HUDEP-2 (cell line): ENCODE results near the gene GPR137.
A peak's percentile ranks its signal among the peaks of the same experiment; 100 is the strongest.

Experiments
- DNase-seq, 76 experiments: peaks; one replicate each; lab custom pipeline; 2025; ENCODE audit not compliant: unreplicated experiment in 76 of 76; lab: John Stamatoyannopoulos, UW

Gene GPR137

GRCh38 chr11:64283092-64283491 is 2.6 kb upstream of the GPR137 start:
- DNase-seq: no peak

GRCh38 chr11:64284048-64284961 is 1.3 kb upstream of the GPR137 start, which contains the start of gene BAD:
BAD (minus strand) TSS chr11:64284665; CDS start chr11:64284368, 297 bp downstream.
- peak in 73 of 76 experiments; percentile 33 to 95 (median 88) for DNase-seq

- peak in 57 of 76 experiments; percentile 5 to 73 (median 43) for DNase-seq
Measured at GRCh38 chr11:64285885-64286800, 495 bp downstream of the GPR137 start.

- no peak for DNase-seq
Measured at GRCh38 chr11:64286801-64287159, 1.1 kb downstream of the GPR137 start.

- no peak for DNase-seq
Measured at GRCh38 chr11:64287676-64288352, 2.2 kb downstream of the GPR137 start.

- DNase-seq: no peak
Measured at GRCh38 chr11:64288353-64288750, 2.7 kb downstream of the GPR137 start.

GRCh38 chr11:64289002-64289564 is 3.4 kb downstream of the GPR137 start:
- no peak for DNase-seq

- DNase-seq: no peak
Measured at GRCh38 chr11:64290352-64291261, 5.0 kb downstream of the GPR137 start.

- DNase-seq: no peak
Measured at GRCh38 chr11:64291262-64291751, 5.7 kb downstream of the GPR137 start, which contains the start of gene KCNK4. KCNK4 (plus strand) TSS chr11:64291302; CDS start chr11:64293019, 1,717 bp downstream.

GRCh38 chr11:64291752-64292459 is 6.3 kb downstream of the GPR137 start:
- DNase-seq: no peak

- DNase-seq: no peak
Measured at GRCh38 chr11:64292460-64293254, 7.0 kb downstream of the GPR137 start.

- no peak for DNase-seq
Measured at GRCh38 chr11:64294774-64295173, 9.1 kb downstream of the GPR137 start.

GRCh38 chr11:64295760-64296159 is 10.1 kb downstream of the GPR137 start:
- no peak for DNase-seq

GRCh38 chr11:64296236-64296635 is 10.6 kb downstream of the GPR137 start:
- DNase-seq: no peak

GRCh38 chr11:64296830-64297698 is 11.4 kb downstream of the GPR137 start:
- no peak for DNase-seq

- DNase-seq: peak in 27 of 76 experiments; percentile 4 to 43 (median 22)
Measured at GRCh38 chr11:64297699-64298358, 12.2 kb downstream of the GPR137 start.
